ENCODE data around the gene MLLT6.
A peak's percentile ranks its signal among the peaks of the same experiment; 100 is the strongest.

DNA sequence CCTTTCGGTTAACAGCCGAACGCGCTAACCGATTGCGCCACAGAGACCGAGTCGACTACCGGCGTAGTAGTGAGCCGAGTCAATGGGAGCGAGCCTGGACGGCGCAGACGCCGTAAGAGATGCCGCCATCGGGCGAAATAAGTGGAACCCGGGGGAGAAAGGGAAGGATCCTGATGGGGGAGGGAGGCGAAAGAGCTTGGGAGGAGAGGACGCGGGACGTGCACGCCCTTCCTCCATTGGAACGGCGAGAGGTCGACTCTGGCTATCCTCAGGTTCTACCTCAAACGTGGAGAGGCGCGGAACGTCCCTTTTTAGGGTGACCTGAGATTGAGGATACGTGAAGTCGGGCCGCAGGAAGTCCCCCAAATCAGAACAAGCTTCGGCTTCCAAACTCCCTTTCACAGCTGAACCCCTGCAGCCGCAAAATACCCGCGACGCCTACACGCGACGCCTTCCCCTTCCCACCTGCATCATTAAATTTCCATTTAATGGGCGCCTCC, 46.8 kb downstream of the MLLT6 start:
- TF ChIP-seq, protein P1, sequence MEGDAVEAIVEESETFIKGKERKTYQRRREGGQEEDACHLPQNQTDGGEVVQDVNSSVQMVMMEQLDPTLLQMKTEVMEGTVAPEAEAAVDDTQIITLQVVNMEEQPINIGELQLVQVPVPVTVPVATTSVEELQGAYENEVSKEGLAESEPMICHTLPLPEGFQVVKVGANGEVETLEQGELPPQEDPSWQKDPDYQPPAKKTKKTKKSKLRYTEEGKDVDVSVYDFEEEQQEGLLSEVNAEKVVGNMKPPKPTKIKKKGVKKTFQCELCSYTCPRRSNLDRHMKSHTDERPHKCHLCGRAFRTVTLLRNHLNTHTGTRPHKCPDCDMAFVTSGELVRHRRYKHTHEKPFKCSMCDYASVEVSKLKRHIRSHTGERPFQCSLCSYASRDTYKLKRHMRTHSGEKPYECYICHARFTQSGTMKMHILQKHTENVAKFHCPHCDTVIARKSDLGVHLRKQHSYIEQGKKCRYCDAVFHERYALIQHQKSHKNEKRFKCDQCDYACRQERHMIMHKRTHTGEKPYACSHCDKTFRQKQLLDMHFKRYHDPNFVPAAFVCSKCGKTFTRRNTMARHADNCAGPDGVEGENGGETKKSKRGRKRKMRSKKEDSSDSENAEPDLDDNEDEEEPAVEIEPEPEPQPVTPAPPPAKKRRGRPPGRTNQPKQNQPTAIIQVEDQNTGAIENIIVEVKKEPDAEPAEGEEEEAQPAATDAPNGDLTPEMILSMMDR (IDR thresholded peaks at IDR 0.05), result no peak
- TF ChIP-seq RELA (CRISPR knock-in tag; IDR thresholded peaks at IDR 0.05; ENCODE audit: borderline replicate concordance), result no peak
- TF ChIP-seq ZNF232 (CRISPR knock-in tag; IDR thresholded peaks at IDR 0.05), result peak; percentile 64; the same call in 1 of the 2 replicates
- TF ChIP-seq, protein P2, sequence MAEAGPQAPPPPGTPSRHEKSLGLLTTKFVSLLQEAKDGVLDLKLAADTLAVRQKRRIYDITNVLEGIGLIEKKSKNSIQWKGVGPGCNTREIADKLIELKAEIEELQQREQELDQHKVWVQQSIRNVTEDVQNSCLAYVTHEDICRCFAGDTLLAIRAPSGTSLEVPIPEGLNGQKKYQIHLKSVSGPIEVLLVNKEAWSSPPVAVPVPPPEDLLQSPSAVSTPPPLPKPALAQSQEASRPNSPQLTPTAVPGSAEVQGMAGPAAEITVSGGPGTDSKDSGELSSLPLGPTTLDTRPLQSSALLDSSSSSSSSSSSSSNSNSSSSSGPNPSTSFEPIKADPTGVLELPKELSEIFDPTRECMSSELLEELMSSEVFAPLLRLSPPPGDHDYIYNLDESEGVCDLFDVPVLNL (CRISPR knock-in tag; IDR thresholded peaks at IDR 0.05; ENCODE audit: borderline replicate concordance, low read depth), result no peak
- TF ChIP-seq SMAD3 (CRISPR knock-in tag; IDR thresholded peaks at IDR 0.05; ENCODE audit: borderline replicate concordance), result peak; percentile 63; the same call in 1 of the 2 replicates
- 0 out of 2 replicates have a peak, but pooled peaks have one; percentile 19 for TF ChIP-seq CREB1 (CRISPR knock-in tag; IDR thresholded peaks at IDR 0.05)
- TF ChIP-seq SMAD4 (CRISPR knock-in tag; IDR thresholded peaks at IDR 0.05), result no peak
- TF ChIP-seq, protein P3, sequence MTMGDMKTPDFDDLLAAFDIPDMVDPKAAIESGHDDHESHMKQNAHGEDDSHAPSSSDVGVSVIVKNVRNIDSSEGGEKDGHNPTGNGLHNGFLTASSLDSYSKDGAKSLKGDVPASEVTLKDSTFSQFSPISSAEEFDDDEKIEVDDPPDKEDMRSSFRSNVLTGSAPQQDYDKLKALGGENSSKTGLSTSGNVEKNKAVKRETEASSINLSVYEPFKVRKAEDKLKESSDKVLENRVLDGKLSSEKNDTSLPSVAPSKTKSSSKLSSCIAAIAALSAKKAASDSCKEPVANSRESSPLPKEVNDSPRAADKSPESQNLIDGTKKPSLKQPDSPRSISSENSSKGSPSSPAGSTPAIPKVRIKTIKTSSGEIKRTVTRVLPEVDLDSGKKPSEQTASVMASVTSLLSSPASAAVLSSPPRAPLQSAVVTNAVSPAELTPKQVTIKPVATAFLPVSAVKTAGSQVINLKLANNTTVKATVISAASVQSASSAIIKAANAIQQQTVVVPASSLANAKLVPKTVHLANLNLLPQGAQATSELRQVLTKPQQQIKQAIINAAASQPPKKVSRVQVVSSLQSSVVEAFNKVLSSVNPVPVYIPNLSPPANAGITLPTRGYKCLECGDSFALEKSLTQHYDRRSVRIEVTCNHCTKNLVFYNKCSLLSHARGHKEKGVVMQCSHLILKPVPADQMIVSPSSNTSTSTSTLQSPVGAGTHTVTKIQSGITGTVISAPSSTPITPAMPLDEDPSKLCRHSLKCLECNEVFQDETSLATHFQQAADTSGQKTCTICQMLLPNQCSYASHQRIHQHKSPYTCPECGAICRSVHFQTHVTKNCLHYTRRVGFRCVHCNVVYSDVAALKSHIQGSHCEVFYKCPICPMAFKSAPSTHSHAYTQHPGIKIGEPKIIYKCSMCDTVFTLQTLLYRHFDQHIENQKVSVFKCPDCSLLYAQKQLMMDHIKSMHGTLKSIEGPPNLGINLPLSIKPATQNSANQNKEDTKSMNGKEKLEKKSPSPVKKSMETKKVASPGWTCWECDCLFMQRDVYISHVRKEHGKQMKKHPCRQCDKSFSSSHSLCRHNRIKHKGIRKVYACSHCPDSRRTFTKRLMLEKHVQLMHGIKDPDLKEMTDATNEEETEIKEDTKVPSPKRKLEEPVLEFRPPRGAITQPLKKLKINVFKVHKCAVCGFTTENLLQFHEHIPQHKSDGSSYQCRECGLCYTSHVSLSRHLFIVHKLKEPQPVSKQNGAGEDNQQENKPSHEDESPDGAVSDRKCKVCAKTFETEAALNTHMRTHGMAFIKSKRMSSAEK (CRISPR knock-in tag; IDR thresholded peaks at IDR 0.05; ENCODE audit: borderline replicate concordance), result no peak
- TF ChIP-seq, protein P4, sequence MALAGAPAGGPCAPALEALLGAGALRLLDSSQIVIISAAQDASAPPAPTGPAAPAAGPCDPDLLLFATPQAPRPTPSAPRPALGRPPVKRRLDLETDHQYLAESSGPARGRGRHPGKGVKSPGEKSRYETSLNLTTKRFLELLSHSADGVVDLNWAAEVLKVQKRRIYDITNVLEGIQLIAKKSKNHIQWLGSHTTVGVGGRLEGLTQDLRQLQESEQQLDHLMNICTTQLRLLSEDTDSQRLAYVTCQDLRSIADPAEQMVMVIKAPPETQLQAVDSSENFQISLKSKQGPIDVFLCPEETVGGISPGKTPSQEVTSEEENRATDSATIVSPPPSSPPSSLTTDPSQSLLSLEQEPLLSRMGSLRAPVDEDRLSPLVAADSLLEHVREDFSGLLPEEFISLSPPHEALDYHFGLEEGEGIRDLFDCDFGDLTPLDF (CRISPR knock-in tag; IDR thresholded peaks at IDR 0.05), result no peak
- TF ChIP-seq, protein P5, sequence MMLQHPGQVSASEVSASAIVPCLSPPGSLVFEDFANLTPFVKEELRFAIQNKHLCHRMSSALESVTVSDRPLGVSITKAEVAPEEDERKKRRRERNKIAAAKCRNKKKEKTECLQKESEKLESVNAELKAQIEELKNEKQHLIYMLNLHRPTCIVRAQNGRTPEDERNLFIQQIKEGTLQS (CRISPR knock-in tag; conservative IDR thresholded peaks at IDR 0.05), result no peak
- TF ChIP-seq, protein P6, sequence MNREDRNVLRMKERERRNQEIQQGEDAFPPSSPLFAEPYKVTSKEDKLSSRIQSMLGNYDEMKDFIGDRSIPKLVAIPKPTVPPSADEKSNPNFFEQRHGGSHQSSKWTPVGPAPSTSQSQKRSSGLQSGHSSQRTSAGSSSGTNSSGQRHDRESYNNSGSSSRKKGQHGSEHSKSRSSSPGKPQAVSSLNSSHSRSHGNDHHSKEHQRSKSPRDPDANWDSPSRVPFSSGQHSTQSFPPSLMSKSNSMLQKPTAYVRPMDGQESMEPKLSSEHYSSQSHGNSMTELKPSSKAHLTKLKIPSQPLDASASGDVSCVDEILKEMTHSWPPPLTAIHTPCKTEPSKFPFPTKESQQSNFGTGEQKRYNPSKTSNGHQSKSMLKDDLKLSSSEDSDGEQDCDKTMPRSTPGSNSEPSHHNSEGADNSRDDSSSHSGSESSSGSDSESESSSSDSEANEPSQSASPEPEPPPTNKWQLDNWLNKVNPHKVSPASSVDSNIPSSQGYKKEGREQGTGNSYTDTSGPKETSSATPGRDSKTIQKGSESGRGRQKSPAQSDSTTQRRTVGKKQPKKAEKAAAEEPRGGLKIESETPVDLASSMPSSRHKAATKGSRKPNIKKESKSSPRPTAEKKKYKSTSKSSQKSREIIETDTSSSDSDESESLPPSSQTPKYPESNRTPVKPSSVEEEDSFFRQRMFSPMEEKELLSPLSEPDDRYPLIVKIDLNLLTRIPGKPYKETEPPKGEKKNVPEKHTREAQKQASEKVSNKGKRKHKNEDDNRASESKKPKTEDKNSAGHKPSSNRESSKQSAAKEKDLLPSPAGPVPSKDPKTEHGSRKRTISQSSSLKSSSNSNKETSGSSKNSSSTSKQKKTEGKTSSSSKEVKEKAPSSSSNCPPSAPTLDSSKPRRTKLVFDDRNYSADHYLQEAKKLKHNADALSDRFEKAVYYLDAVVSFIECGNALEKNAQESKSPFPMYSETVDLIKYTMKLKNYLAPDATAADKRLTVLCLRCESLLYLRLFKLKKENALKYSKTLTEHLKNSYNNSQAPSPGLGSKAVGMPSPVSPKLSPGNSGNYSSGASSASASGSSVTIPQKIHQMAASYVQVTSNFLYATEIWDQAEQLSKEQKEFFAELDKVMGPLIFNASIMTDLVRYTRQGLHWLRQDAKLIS (CRISPR knock-in tag; IDR thresholded peaks at IDR 0.05; ENCODE audit: borderline replicate concordance), result no peak
